Heart right ventricle (tissue), 16 donors: ENCODE data around the gene HIVEP2. TPM values are rescaled to one million over a fixed set of nuclear protein-coding genes. Genes with fewer than 3 reads are reported as not detected.
A peak's percentile ranks its signal among the peaks of the same experiment; 100 is the strongest.

Source experiments
- ATAC-seq, 8 donors: fragments of 200-7000 bp; cut with Tn5 transposase; one replicate each; pipeline ENCODE4 v1.9.1; 2020; ENCODE audit warnings: mild to moderate bottlenecking in 8 of 8, moderate library complexity in 8 of 8, moderate number of reproducible peaks in 1 of 8
- DNase-seq, 2 donors: peaks; one replicate each; pipeline ENCODE4 v3.0.0-alpha.2; 2020
- H3K27ac ChIP-seq, 10 donors: fragments of 200-600 bp; sonication (generic) in 2 of 10; one replicate each; pipeline versions ENCODE4 v1.5.0 to v1.8.0; 2020 to 2022; ENCODE audit warnings: mild to moderate bottlenecking in 3 of 10
- H3K27me3 ChIP-seq, 7 donors: fragments of 200-600 bp; one replicate each; pipeline ENCODE4 v1.8.0; 2021 to 2022; ENCODE audit warnings: mild to moderate bottlenecking in 2 of 7
- H3K36me3 ChIP-seq, 9 donors: fragments of 200-600 bp; sonication (generic) in 1 of 9; one replicate each; pipeline versions ENCODE4 v1.5.0 to v1.8.0; 2020 to 2022; ENCODE audit warnings: mild to moderate bottlenecking in 2 of 9
- H3K4me1 ChIP-seq, 9 donors: fragments of 200-600 bp; sonication (generic) in 1 of 9; one replicate each; pipeline versions ENCODE4 v1.5.0 to v1.8.0; 2020 to 2022; ENCODE audit warnings: mild to moderate bottlenecking in 4 of 9
- H3K4me3 ChIP-seq, 10 donors: fragments of 200-600 bp; sonication (generic) in 2 of 10; one replicate each; pipeline versions ENCODE4 v1.5.0 to v1.8.0; 2020 to 2022; ENCODE audit warnings: mild to moderate bottlenecking in 7 of 10, moderate library complexity in 2 of 10
- H3K9me3 ChIP-seq, 11 donors: fragments of 200-600 bp in 10 of 11; sonication (generic) in 2 of 11; one replicate each; pipeline versions ENCODE4 v1.5.0 to v1.8.0; 2013 to 2022; ENCODE audit warnings: mild to moderate bottlenecking in 2 of 11, control low read depth in 1 of 11, moderate library complexity in 1 of 11
- CTCF ChIP-seq, 9 donors: fragments of 200-600 bp; sonication (generic) in 2 of 9; IDR thresholded peaks; one replicate each; pipeline versions ENCODE4 v1.5.0 to v1.8.0; 2021 to 2022; ENCODE audit warnings: antibody characterized with exemption in 9 of 9, mild to moderate bottlenecking in 5 of 9, moderate library complexity in 1 of 9
- WGBS, 2 donors: extraction: QIAGEN DNeasy Blood & Tissue Kit; methylation state at CpG; one replicate each; pipeline ENCODE4 v1.1.7; 2013; ENCODE audit warnings: inconsistent platforms in 1 of 2; 5-methylcytosine and 5-hydroxymethylcytosine counted together
- intact Hi-C, 10 donors: fragments of 100-400 bp; cut with DNase I; formaldehyde crosslinking; loops; one replicate each; pipeline versions ENCODE4 v1.11.1 to v1.14.2; 2022
- polyA plus RNA-seq, 2 donors: library from polyadenylated mRNA; stranded (reverse); fragments of 200-250 nt; gene quantifications; one replicate each; pipeline ENCODE4 v1.2.3, GENCODE V29; 2013
- total RNA-seq, 10 donors: library from RNA; stranded (reverse); fragmentation: NEBNext Ultra II Directional in 3 of 10; extraction: Animal tissue kit (Norgen Biotek cat#: 25700) in 3 of 10; gene quantifications; one replicate each; pipeline versions ENCODE4 v1.2.1 to v1.2.4, GENCODE V29; 2021 to 2023
- donor health status: Arrhythmogenic right ventricular cardiomyopathy.
- donor health status: ischemic (EF 13 %, LVEDD 7.1; RV severe dilation, severe dysfunction).
- donor health status: healthy with polysubstance abuse.
- donor health status: DM: no; HTN: yes; CAD: no.
- donor health status: DM: no; HTN: no; CAD: no.
- donor health status: ischemic (EF 25% LVEDD 6.9; RV normal size, moderate dysfunction).
- donor health status: ischemic (EF 25% LVEDD 5.7; RV mildly dilated, moderate dysfunction).
- donor health status: healthy.
- donor health status: DM: yes; HTN: yes; CAD: no.
- donor health status: Ischemic cardiomyopathy.
- donor health status: ischemic (EF 35%, LVEDD 5.7; RV mildly dilated, moderate dysfunction).
- donor health status: nonischemic (EF 11% LVEDD 7.7; RV severe dilation, severe dysfunction).
- donor health status: DM: yes; HTN: yes; CAD: no.
- donor health status: PGD.
- donor health status: ischemic (EF 29% LVEDD 5.4; RV normal size, mild dysfunction).
- donor health status: nonischemic (EF 23%, LVEDD 6.1; RV moderate dilation, normal function).

The HIVEP2 gene
- total and polyA plus RNA-seq, 12 donors: 2.1 to 31.6 (median 21.2) TPM

GRCh38 chr6:142749556-142749955, 195.4 kb downstream of the HIVEP2 start:
- no peak for TF ChIP-seq CTCF (IDR thresholded peaks at IDR 0.05)
- WGBS, 2 donors: 83 to 92% methylated on average over 3 of the region's 3 CpGs
- no peaks in the 10 kb centered on the region for H3K27me3 ChIP-seq
- DNase-seq (no peak), ATAC-seq (no peak)
- H3K9me3 ChIP-seq: no peaks in the 10 kb centered on the region
- peaks cover 0 to 31% (median 9%) of the 10 kb centered on the region in 9 donors for H3K36me3 ChIP-seq
- H3K27ac ChIP-seq: no peak overlapping the region
- intact Hi-C loops: loop anchor here in 1 of 10 donors (10.0 kb wide), 1 partner anchor 135 kb away; no protein-coding TSS in a partner anchor
- no peak overlapping the region for H3K4me3 ChIP-seq
- H3K4me1 ChIP-seq: no peaks in the 10 kb centered on the region

GRCh38 chr6:142746524-142746923, 198.5 kb downstream of the HIVEP2 start:
- ATAC-seq (peak in 1 of 8 donors; percentile 66), DNase-seq (peak in 1 of 2 donors; percentile 23)
- 84 to 89% methylated on average over 2 of the region's 2 CpGs for WGBS, 2 donors
- TF ChIP-seq CTCF (IDR thresholded peaks at IDR 0.05): peak in 8 of 9 donors; percentile 42 to 63 (median 48)
- Histone ChIP-seq H3K9me3 (no peaks in the 10 kb centered on the region), H3K36me3 (peaks cover 0 to under 1% (median 0%) of the 10 kb centered on the region in 9 donors), H3K4me1 (no peaks in the 10 kb centered on the region), H3K27ac (no peak overlapping the region), H3K4me3 (no peak overlapping the region), H3K27me3 (no peaks in the 10 kb centered on the region)
- intact Hi-C loops: loop anchor here in 1 of 10 donors (10.0 kb wide), 1 partner anchor 138 kb away; no protein-coding TSS in a partner anchor

- H3K36me3 ChIP-seq: no peaks in the 10 kb centered on the region
- DNase-seq (no peak), ATAC-seq (no peak)
- H3K9me3 ChIP-seq: no peaks in the 10 kb centered on the region
- no peaks in the 10 kb centered on the region for H3K27me3 ChIP-seq
- no peak overlapping the region for H3K27ac ChIP-seq
- H3K4me1 ChIP-seq: no peaks in the 10 kb centered on the region
- intact Hi-C loops: loop anchor here in 1 of 10 donors (10.0 kb wide), 1 partner anchor 140 kb away; no protein-coding TSS in a partner anchor
- no peak overlapping the region for H3K4me3 ChIP-seq
- TF ChIP-seq CTCF (IDR thresholded peaks at IDR 0.05): no peak
- 91 to 92% methylated on average over 2 of the region's 2 CpGs for whole genome bisulfite sequencing, 2 donors
Measured at GRCh38 chr6:142744836-142745235, 200.1 kb downstream of the HIVEP2 start.

- no peaks in the 10 kb centered on the region for H3K9me3 ChIP-seq
- no peak overlapping the region for H3K27ac ChIP-seq
- no peaks in the 10 kb centered on the region for H3K4me1 ChIP-seq
- DNase-seq (no peak), ATAC-seq (no peak)
- no peak overlapping the region for H3K4me3 ChIP-seq
- no peaks in the 10 kb centered on the region for H3K36me3 ChIP-seq
- intact Hi-C loops: loop anchor here in 1 of 10 donors (10.0 kb wide), 1 partner anchor 144 kb away; no protein-coding TSS in a partner anchor
- TF ChIP-seq CTCF (IDR thresholded peaks at IDR 0.05): no peak
- 78% methylated on average over 4 of the region's 4 CpGs for WGBS, 2 donors
- H3K27me3 ChIP-seq: no peaks in the 10 kb centered on the region
Measured at GRCh38 chr6:142740449-142740848, 204.5 kb downstream of the HIVEP2 start.
